ENCODE results near the gene MYO9B.

DNA sequence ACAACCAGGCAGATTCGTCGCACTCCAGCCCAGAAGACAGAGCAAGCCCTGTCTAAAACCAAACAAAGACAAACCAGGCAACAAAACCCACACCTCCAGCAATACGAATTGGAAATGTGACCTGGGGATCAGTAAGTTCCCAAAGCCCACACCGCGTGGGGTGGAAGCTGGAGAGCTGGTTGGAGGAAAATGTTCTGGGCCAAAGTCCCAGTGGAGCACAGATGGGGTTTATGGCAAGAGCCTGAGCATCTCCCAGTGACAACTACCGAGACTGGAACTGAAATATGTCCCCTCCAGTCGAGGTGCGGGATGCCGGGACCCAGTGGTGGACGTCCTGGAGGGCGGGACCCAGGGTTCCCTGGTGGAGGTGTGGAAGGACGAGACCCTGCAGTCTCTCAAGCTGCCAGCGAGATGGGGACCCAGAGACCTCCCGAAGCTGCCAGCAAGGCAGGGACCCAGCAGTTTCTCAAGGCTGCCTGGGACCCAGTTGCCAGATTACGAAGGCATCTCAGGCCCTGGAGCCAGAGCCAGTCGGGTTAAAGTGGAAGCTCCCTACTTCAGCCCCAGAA, 26.6 kb upstream of the MYO9B start:
- TF ChIP-seq GATA2 (IDR thresholded peaks at IDR 0.05; ENCODE audit: low read depth, low read length) (no peak), GATA3 (IDR thresholded peaks at IDR 0.05; ENCODE audit: low read depth, low read length) (no peak)

Measured in SH-SY5Y (cell line).